WTC11 (cell line): ENCODE results near the gene GPRIN2. TPM values are rescaled to one million over a fixed set of nuclear protein-coding genes. Genes with fewer than 3 reads are reported as not detected.

Source experiments
- ATAC-seq: fragments of 200-7000 bp; cut with Tn5 transposase; 2 replicates; pipeline ENCODE4 v1.10.0; 2021; ENCODE audit warnings: mild to moderate bottlenecking, moderate library complexity
- CTCF ChIA-PET: fragments of 300-600 bp; sonication (Branson Sonifier 250); formaldehyde crosslinking; loops from one replicate; lab custom pipeline; 2021; ENCODE audit warnings: antibody characterized with exemption; lab: Charles Lee
- POLR2A ChIA-PET: fragments of 350-600 bp; sonication (Branson Sonifier 250); formaldehyde crosslinking; loops from one replicate; lab custom pipeline; 2021; ENCODE audit warnings: antibody characterized with exemption; lab: Charles Lee
- DNase-seq: peaks from one replicate; pipeline ENCODE4 v3.0.0; 2021; ENCODE audit warnings: low spot score
- H3K27ac Mint-ChIP-seq: 2 replicates; pipeline ENCODE4 v1.8.0; 2021; ENCODE audit warnings: mixed read lengths
- H3K27me3 Mint-ChIP-seq: 2 replicates; pipeline ENCODE4 v1.8.0; 2021; ENCODE audit warnings: low read depth, mild to moderate bottlenecking, moderate library complexity, mixed read lengths
- H3K36me3 Mint-ChIP-seq: 2 replicates; pipeline ENCODE4 v1.8.0; 2021; ENCODE audit warnings: mixed read lengths
- H3K4me1 Mint-ChIP-seq: 2 replicates; pipeline ENCODE4 v1.8.0; 2022; ENCODE audit warnings: mixed read lengths
- H3K4me3 Mint-ChIP-seq: 2 replicates; pipeline ENCODE4 v1.8.0; 2021; ENCODE audit warnings: mild to moderate bottlenecking, moderate library complexity, mixed read lengths
- H3K9me3 Mint-ChIP-seq: 2 replicates; pipeline ENCODE4 v1.8.0; 2021; ENCODE audit warnings: mixed read lengths
- CREM ChIP-seq: sonication (generic); formaldehyde crosslinking; IDR thresholded peaks from 2 replicates; pipeline ENCODE4 v1.8.1; 2022; ENCODE audit warnings: mild to moderate bottlenecking, missing genetic modification reagents, moderate library complexity
- ELF4 ChIP-seq: sonication (generic); formaldehyde crosslinking; IDR thresholded peaks from 2 replicates; pipeline ENCODE4 v1.8.1; 2022; ENCODE audit warnings: low read depth, mild to moderate bottlenecking, moderate library complexity, missing genetic modification reagents
- FOXK1 ChIP-seq: sonication (generic); formaldehyde crosslinking; IDR thresholded peaks from 2 replicates; pipeline ENCODE4 v1.8.0; 2022; ENCODE audit warnings: mild to moderate bottlenecking, moderate library complexity, missing genetic modification reagents
- GTF2I ChIP-seq: fragments of 250-450 bp; sonication (Bioruptor Pico); conservative IDR thresholded peaks from 2 replicates; pipeline ENCODE4 v1.4.0; 2021; ENCODE audit warnings: mild to moderate bottlenecking
- NR1H2 ChIP-seq: sonication (generic); formaldehyde crosslinking; IDR thresholded peaks from 2 replicates; pipeline ENCODE4 v1.9.0; 2021; ENCODE audit warnings: mild to moderate bottlenecking, moderate library complexity, missing genetic modification reagents
- NR2C2 ChIP-seq: sonication (generic); formaldehyde crosslinking; IDR thresholded peaks from 2 replicates; pipeline ENCODE4 v1.8.0; 2022; ENCODE audit warnings: mild to moderate bottlenecking, missing genetic modification reagents
- PRRX2 ChIP-seq: fragments of 250-450 bp; sonication (Bioruptor Pico); IDR thresholded peaks from 2 replicates; pipeline ENCODE4 v1.8.0; 2021; ENCODE audit warnings: mild to moderate bottlenecking
- SP1 ChIP-seq: sonication (generic); formaldehyde crosslinking; conservative IDR thresholded peaks from 2 replicates; pipeline ENCODE4 v1.8.1; 2022; ENCODE audit warnings: missing genetic modification reagents
- TEAD4 ChIP-seq: sonication (generic); formaldehyde crosslinking; IDR thresholded peaks from 2 replicates; pipeline ENCODE4 v1.8.0; 2022; ENCODE audit warnings: mild to moderate bottlenecking, missing genetic modification reagents
- ZBTB21 ChIP-seq: sonication (generic); formaldehyde crosslinking; IDR thresholded peaks from 2 replicates; pipeline ENCODE4 v1.8.1; 2023; ENCODE audit warnings: mild to moderate bottlenecking, missing genetic modification reagents, borderline replicate concordance
- ZNF138 ChIP-seq: sonication (generic); formaldehyde crosslinking; conservative IDR thresholded peaks from 2 replicates; pipeline ENCODE4 v1.8.1; 2022; ENCODE audit warnings: mild to moderate bottlenecking, moderate library complexity, missing genetic modification reagents
- ZNF219 ChIP-seq: sonication (generic); formaldehyde crosslinking; IDR thresholded peaks from 2 replicates; pipeline ENCODE4 v1.8.0; 2023; ENCODE audit warnings: missing genetic modification reagents, mild to moderate bottlenecking, borderline replicate concordance
- ZNF232 ChIP-seq: sonication (generic); formaldehyde crosslinking; IDR thresholded peaks from 2 replicates; pipeline ENCODE4 v1.8.0; 2022; ENCODE audit warnings: mild to moderate bottlenecking, missing genetic modification reagents
- total RNA-seq: library from RNA; stranded (reverse); gene quantifications from 3 replicates; pipeline ENCODE4 v1.2.3, GENCODE V29; 2021
- TF ChIP-seq, protein P1 (sequence below): fragments of 200-600 bp; IDR thresholded peaks from 2 replicates; pipeline ENCODE4 v1.8.0; 2022; ENCODE audit warnings: antibody characterized with exemption
- TF ChIP-seq, protein P2 (sequence below): sonication (generic); formaldehyde crosslinking; IDR thresholded peaks from 2 replicates; pipeline ENCODE4 v1.8.1; 2023; ENCODE audit warnings: mild to moderate bottlenecking, moderate library complexity, missing genetic modification reagents
- TF ChIP-seq, protein P3 (sequence below): fragments of 250-450 bp; sonication (Bioruptor Pico); IDR thresholded peaks from 2 replicates; pipeline ENCODE4 v1.8.0; 2021; ENCODE audit warnings: mild to moderate bottlenecking

The GPRIN2 gene
- total RNA-seq, 1 experiment from 2014 or later, result 17.5 TPM

DNA sequence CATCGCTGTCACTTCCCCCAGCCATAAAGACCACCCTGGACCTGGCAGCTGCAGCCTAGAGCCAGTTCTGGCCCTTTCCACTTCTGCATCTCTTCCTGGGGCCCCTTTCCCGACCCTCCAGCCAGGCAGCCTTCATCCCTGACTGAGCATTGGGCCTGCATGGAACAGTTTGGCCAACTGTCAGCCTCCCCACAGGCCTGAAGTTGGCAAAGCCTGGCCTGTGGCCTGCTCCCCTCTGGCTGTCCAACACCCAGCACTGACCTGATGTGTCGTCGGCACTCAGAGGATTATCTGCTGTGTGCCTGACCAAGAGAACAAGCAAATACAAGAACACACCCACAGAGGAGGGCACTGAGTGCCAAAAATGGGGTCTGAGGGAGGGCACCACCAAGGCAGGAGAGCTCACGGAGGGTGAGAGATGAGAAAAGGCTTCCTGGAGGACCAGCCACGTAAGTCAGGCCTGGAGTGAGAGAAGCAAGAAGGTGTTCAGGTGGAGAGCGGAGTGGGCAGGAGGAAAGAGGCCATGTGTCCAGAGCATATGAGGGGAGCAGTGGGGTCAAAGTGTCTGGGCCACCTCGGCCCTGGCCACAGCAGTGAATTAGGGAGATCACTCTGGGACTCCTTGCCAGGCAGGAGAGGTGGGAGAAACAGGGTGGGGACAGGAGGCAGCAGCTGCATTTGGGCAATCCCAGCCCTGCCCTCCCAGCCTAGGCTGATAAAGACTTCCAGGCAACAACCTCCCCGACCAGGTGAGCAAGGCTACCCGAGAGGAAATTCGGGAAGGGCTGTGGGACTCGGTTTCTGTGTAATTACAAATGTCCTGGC lies 4.5 kb downstream of the GPRIN2 start (continued):
- TF ChIP-seq, protein P1, sequence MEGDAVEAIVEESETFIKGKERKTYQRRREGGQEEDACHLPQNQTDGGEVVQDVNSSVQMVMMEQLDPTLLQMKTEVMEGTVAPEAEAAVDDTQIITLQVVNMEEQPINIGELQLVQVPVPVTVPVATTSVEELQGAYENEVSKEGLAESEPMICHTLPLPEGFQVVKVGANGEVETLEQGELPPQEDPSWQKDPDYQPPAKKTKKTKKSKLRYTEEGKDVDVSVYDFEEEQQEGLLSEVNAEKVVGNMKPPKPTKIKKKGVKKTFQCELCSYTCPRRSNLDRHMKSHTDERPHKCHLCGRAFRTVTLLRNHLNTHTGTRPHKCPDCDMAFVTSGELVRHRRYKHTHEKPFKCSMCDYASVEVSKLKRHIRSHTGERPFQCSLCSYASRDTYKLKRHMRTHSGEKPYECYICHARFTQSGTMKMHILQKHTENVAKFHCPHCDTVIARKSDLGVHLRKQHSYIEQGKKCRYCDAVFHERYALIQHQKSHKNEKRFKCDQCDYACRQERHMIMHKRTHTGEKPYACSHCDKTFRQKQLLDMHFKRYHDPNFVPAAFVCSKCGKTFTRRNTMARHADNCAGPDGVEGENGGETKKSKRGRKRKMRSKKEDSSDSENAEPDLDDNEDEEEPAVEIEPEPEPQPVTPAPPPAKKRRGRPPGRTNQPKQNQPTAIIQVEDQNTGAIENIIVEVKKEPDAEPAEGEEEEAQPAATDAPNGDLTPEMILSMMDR, result no peak

DNA sequence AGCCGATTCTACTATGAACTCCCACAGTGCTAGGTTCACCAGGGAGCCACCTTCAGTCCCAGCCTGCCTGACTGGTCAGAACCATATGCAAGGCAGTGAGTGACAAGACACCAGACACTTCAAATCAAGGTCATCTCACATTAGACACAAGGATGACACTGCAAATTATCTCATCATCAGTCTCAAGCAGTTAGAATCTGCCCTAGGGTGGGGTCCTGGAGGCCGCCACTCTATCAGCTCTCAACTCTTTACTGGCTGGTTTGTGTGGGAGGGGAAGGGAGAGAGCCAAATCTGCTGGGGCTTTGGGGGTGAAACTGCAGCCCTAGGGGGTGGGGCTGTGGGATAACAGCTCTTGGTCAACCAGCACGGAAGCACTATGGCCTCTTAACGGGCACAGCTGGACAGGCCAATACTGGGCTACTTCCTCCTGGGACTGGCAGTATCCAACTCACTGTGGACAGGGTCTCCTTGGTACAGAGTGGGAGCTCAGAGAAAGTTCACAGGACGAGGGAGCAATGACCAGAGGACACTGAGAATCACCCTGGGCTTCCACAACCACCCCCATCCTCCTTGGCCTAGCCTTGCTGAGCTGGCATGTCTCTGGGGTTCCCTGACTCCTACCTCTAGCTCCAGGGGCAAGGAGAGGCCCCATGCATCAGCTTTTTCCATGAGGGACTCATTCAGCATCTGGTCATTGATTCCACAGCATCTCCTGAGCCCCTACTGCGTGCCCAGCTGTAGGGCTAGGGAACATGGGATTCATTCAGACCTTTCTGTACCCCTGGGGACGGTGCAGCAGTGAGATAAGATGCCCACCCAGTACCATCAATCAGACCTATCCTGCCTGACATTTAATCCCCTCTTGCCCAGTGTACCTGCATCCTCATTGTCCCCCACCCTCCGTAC lies 5.4 kb downstream of the GPRIN2 start:
- ChIA-PET POLR2A (no interaction called here), CTCF (no interaction called here)
- Mint-ChIP-seq H3K36me3 (no peaks in the 10 kb centered on the region), H3K4me3 (no peak overlapping the region)
- TF ChIP-seq ELF4 (CRISPR knock-in tag) (no peak), ZBTB21 (CRISPR knock-in tag) (no peak), PRRX2 (CRISPR knock-in tag) (no peak)
- TF ChIP-seq, protein P2, sequence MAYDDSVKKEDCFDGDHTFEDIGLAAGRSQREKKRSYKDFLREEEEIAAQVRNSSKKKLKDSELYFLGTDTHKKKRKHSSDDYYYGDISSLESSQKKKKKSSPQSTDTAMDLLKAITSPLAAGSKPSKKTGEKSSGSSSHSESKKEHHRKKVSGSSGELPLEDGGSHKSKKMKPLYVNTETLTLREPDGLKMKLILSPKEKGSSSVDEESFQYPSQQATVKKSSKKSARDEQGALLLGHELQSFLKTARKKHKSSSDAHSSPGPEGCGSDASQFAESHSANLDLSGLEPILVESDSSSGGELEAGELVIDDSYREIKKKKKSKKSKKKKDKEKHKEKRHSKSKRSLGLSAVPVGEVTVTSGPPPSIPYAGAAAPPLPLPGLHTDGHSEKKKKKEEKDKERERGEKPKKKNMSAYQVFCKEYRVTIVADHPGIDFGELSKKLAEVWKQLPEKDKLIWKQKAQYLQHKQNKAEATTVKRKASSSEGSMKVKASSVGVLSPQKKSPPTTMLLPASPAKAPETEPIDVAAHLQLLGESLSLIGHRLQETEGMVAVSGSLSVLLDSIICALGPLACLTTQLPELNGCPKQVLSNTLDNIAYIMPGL (CRISPR knock-in tag), result no peak
- TF ChIP-seq, all 79 proteins: peak for 0
- no peaks in the 10 kb centered on the region for H3K4me1 Mint-ChIP-seq
- H3K9me3 Mint-ChIP-seq, result no peaks in the 10 kb centered on the region
- ATAC-seq (no peak), DNase-seq (no peak)
- no peaks in the 10 kb centered on the region for H3K27me3 Mint-ChIP-seq
- no peak overlapping the region for H3K27ac Mint-ChIP-seq

DNA sequence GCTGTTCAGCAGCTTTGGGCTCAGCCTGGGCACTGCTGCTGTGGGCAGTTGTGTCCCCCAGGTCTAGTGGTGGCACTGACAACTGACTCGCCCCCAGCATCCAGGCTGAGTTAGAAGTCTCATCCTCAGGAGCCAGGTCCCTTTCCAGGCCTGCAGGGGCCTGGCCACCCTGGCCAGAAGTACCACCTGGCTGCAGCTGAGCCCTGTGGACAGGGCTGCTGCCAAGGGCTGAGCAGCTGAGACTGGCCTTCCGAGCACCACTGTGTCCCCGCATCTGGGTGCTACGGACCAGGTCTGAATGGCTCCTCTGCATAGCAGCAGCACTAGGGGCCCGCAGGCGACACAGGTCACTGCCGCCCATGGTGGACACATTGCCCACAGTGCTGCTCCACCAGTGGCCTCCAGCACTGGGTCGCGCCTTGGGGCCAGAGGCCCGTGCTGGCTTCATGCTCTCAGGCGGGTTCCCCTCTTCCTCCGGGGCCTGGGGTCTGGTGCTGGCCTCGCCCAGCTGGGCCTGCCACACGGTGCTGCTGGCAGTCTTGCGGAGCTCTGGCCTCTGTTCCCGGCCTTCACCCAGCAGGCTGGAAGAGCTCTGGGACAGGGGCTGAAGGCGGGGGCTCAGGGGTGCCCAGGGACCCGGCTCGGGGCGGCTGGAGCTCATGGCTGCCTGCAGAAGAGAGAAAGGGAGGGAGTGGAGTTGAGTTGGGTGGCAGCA lies 6.2 kb downstream of the GPRIN2 start:
- TF ChIP-seq ZNF138, result no peak
- no peak for TF ChIP-seq ZNF219
- no peak for TF ChIP-seq NR1H2 (CRISPR knock-in tag)
- no peak for TF ChIP-seq CREM
- no peak for TF ChIP-seq SP1 (CRISPR knock-in tag)
- no peak for TF ChIP-seq GTF2I (CRISPR knock-in tag)
- TF ChIP-seq, protein P3, sequence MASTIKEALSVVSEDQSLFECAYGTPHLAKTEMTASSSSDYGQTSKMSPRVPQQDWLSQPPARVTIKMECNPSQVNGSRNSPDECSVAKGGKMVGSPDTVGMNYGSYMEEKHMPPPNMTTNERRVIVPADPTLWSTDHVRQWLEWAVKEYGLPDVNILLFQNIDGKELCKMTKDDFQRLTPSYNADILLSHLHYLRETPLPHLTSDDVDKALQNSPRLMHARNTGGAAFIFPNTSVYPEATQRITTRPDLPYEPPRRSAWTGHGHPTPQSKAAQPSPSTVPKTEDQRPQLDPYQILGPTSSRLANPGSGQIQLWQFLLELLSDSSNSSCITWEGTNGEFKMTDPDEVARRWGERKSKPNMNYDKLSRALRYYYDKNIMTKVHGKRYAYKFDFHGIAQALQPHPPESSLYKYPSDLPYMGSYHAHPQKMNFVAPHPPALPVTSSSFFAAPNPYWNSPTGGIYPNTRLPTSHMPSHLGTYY (CRISPR knock-in tag), result no peak
- TF ChIP-seq ELF4 (CRISPR knock-in tag), result no peak
- no peak for TF ChIP-seq TEAD4
- TF ChIP-seq FOXK1, result no peak
- TF ChIP-seq NR2C2, result no peak
- no peak for TF ChIP-seq ZNF232 (CRISPR knock-in tag)
- POLR2A ChIA-PET, result no interaction called here
- H3K4me3 Mint-ChIP-seq, result no peak overlapping the region
- DNase-seq (peak; percentile 10), ATAC-seq (no peak)
- H3K9me3 Mint-ChIP-seq, result no peaks in the 10 kb centered on the region
- no peaks in the 10 kb centered on the region for H3K4me1 Mint-ChIP-seq
- CTCF ChIA-PET, result no interaction called here
- no peak overlapping the region for H3K27ac Mint-ChIP-seq
- no peaks in the 10 kb centered on the region for H3K27me3 Mint-ChIP-seq
- no peaks in the 10 kb centered on the region for H3K36me3 Mint-ChIP-seq
